Esophagus muscularis mucosa (tissue), 4 donors: Measurements from ENCODE around the gene LRSAM1. TPM values are rescaled to one million over a fixed set of nuclear protein-coding genes. Genes with fewer than 3 reads are reported as not detected.

Experiments used
- DNase-seq: peaks from one replicate; pipeline ENCODE4 v3.0.0-alpha.2; 2017; ENCODE audit errors: extremely low spot score
- H3K27ac ChIP-seq, 4 donors: fragments of 200-600 bp; sonication (generic); replicated peaks in 1 of 4; 1 replicate in 3 of 4; 2 replicates in 1 of 4; pipeline ENCODE4 v1.5.1; 2016 to 2019; ENCODE audit warnings: mild to moderate bottlenecking in 1 of 4
- H3K27me3 ChIP-seq, 4 donors: fragments of 200-600 bp; sonication (generic); one replicate each; pipeline versions ENCODE4 v1.5.1 to v1.6.0; 2016 to 2019
- H3K36me3 ChIP-seq, 4 donors: fragments of 200-600 bp; sonication (generic); one replicate each; pipeline ENCODE4 v1.5.1; 2016 to 2019
- H3K4me1 ChIP-seq, 4 donors: fragments of 200-600 bp; sonication (generic); one replicate each; pipeline ENCODE4 v1.5.1; 2016 to 2019
- H3K4me3 ChIP-seq, 4 donors: fragments of 200-600 bp; sonication (generic); 1 replicate in 2 of 4; 2 replicates in 2 of 4; pipeline ENCODE4 v1.5.1; 2016 to 2019; ENCODE audit warnings: mild to moderate bottlenecking in 4 of 4, moderate library complexity in 1 of 4
- H3K9me3 ChIP-seq, 4 donors: fragments of 200-600 bp; sonication (generic); 1 replicate in 3 of 4; 2 replicates in 1 of 4; pipeline ENCODE4 v1.5.1; 2016 to 2019
- EP300 ChIP-seq: sonication (generic); formaldehyde crosslinking; IDR thresholded peaks from one replicate; pipeline ENCODE4 v1.6.1; 2017; ENCODE audit warnings: antibody characterized with exemption
- POLR2A ChIP-seq: fragments of 450-650 bp; IDR thresholded peaks from one replicate; pipeline ENCODE4 v1.6.1; 2017; ENCODE audit warnings: antibody characterized with exemption, moderate library complexity, mild to moderate bottlenecking, low read depth
- POLR2AphosphoS5 ChIP-seq, 2 donors: sonication (generic); formaldehyde crosslinking; IDR thresholded peaks; one replicate each; pipeline ENCODE4 v1.6.1; 2017; ENCODE audit warnings: antibody characterized with exemption in 2 of 2
- WGBS: methylation state at CpG from one replicate; pipeline ENCODE4 v1.1.5; 2018; 5-methylcytosine and 5-hydroxymethylcytosine counted together
- intact Hi-C: fragments of 100-400 bp; cut with DNase I; formaldehyde crosslinking; loops from one replicate; pipeline ENCODE4 v1.15.1; 2023
- total RNA-seq, 4 donors: library from RNA; depleted of rRNA; stranded (reverse); fragments of >200 nt; gene quantifications; one replicate each; pipeline versions ENCODE4 v1.1.0 to v1.2.1, GENCODE V29; 2016
- TF ChIP-seq, protein P1 (sequence below), 3 experiments: fragments of 200-600 bp in 2 of 3; fragments of 450-650 bp in 1 of 3; sonication (generic) in 2 of 3; IDR thresholded peaks; one replicate each; pipeline ENCODE4 v1.5.1; 2017 to 2019; ENCODE audit warnings: antibody characterized with exemption in 3 of 3, mild to moderate bottlenecking in 2 of 3, moderate library complexity in 1 of 3

Gene LRSAM1
- total RNA-seq, 4 donors from 2014 or later: 13.6 to 26.2 (median 18.8) TPM

GRCh38 chr9:127405344-127406125 lies 45.8 kb upstream of the LRSAM1 start:
- Histone ChIP-seq H3K27me3 (no peaks in the 10 kb centered on the region), H3K4me1 (peaks cover 0 to 8% (median 0%) of the 10 kb centered on the region in 4 donors), H3K27ac (no peak overlapping the region), H3K9me3 (no peaks in the 10 kb centered on the region), H3K4me3 (no peak overlapping the region), H3K36me3 (peaks cover 12 to 80% (median 53%) of the 10 kb centered on the region in 4 donors)
- no peak for DNase-seq
- TF ChIP-seq, protein P1, sequence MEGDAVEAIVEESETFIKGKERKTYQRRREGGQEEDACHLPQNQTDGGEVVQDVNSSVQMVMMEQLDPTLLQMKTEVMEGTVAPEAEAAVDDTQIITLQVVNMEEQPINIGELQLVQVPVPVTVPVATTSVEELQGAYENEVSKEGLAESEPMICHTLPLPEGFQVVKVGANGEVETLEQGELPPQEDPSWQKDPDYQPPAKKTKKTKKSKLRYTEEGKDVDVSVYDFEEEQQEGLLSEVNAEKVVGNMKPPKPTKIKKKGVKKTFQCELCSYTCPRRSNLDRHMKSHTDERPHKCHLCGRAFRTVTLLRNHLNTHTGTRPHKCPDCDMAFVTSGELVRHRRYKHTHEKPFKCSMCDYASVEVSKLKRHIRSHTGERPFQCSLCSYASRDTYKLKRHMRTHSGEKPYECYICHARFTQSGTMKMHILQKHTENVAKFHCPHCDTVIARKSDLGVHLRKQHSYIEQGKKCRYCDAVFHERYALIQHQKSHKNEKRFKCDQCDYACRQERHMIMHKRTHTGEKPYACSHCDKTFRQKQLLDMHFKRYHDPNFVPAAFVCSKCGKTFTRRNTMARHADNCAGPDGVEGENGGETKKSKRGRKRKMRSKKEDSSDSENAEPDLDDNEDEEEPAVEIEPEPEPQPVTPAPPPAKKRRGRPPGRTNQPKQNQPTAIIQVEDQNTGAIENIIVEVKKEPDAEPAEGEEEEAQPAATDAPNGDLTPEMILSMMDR (IDR thresholded peaks at IDR 0.05): no peak
- no peak for TF ChIP-seq POLR2A
- no peak for TF ChIP-seq EP300
- TF ChIP-seq POLR2AphosphoS5 (IDR thresholded peaks at IDR 0.05): no peak
- 94% methylated on average over 16 of the region's 20 CpGs for WGBS
- intact Hi-C loops: no loop called here

DNA sequence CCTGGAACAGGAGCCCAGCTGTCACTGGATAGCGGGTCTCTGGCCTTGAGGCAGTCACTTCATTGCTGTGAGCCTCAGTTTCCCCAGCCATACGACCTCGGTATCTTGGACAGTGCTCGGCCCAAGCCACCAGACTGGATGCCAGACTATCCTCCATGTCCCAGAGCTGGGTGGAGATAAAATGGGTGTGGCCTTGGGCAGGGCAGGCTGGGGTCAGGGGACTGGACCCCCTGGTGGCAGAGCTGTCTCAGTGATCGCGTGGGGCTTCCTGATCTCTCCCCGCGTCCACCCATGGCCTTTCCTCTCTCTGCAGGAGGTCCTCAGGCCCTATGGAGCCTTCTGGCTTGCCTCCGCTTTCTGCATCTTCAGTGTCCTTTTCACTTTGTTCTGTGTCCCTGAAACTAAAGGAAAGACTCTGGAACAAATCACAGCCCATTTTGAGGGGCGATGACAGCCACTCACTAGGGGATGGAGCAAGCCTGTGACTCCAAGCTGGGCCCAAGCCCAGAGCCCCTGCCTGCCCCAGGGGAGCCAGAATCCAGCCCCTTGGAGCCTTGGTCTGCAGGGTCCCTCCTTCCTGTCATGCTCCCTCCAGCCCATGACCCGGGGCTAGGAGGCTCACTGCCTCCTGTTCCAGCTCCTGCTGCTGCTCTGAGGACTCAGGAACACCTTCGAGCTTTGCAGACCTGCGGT lies 44.4 kb upstream of the LRSAM1 start:
- Histone ChIP-seq H3K27me3 (no peaks in the 10 kb centered on the region), H3K4me3 (no peak overlapping the region), H3K27ac (no peak overlapping the region), H3K9me3 (no peaks in the 10 kb centered on the region), H3K4me1 (peaks cover 0 to 8% (median 0%) of the 10 kb centered on the region in 4 donors), H3K36me3 (peaks cover 12 to 66% (median 43%) of the 10 kb centered on the region in 4 donors)
- intact Hi-C loops: no loop called here
- no peak for DNase-seq
- WGBS: 90% methylated on average over 12 of the region's 13 CpGs
- TF ChIP-seq, protein P1 (IDR thresholded peaks at IDR 0.05): no peak
- TF ChIP-seq EP300: no peak
- TF ChIP-seq POLR2AphosphoS5 (IDR thresholded peaks at IDR 0.05): no peak
- no peak for TF ChIP-seq POLR2A

DNA sequence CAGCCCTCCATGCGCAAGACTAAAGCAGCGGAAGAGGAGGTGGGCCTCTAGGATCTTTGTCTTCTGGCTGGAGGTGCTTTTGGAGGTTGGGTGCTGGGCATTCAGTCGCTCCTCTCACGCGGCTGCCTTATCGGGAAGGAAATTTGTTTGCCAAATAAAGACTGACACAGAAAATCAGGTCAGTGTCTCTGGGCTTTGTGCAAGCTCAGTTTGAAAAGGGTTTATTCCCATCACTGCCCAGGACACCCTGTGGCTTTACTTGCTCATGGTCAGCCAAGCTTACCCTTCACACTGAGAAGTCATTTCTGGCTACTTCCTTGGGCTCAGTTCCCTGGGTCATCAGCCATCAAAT lies 43.8 kb upstream of the LRSAM1 start:
- 89% methylated on average over 6 of the region's 6 CpGs for WGBS

DNA sequence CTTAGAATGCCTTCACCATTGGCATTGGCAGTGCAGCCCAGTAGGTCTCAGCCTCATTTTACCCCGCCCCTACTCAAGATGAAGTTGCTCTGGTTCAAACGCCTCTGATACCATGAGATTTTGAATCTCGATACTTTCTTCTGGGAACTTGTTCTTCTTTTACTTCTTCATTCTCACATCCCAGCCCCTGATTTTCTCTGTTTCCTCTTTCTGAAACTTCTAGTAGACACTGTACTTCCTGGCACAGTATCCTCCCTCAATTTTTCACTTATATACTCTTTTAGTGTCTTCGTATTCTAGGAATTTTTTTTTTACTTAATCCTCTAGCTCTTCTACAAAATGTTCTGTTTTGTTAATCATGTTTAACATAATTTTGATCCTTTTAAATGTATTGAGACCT lies 40.2 kb upstream of the LRSAM1 start:
- Histone ChIP-seq H3K27ac (no peak overlapping the region), H3K9me3 (no peaks in the 10 kb centered on the region), H3K27me3 (no peaks in the 10 kb centered on the region), H3K4me1 (peaks cover 0 to 9% (median 8%) of the 10 kb centered on the region in 4 donors), H3K36me3 (peaks cover 0 to 24% (median 12%) of the 10 kb centered on the region in 4 donors), H3K4me3 (no peak overlapping the region)
- intact Hi-C loops: no loop called here
- TF ChIP-seq EP300: no peak
- TF ChIP-seq, protein P1 (IDR thresholded peaks at IDR 0.05): no peak
- no peak for TF ChIP-seq POLR2A
- no peak for TF ChIP-seq POLR2AphosphoS5 (IDR thresholded peaks at IDR 0.05)
- no peak for DNase-seq
- WGBS: 75% methylated on average over 4 of the region's 4 CpGs

More for the DNA sequence above, 43.8 kb upstream of the LRSAM1 start:
- intact Hi-C loops: no loop called here
- H3K9me3 ChIP-seq: no peaks in the 10 kb centered on the region
- no peak for DNase-seq
- no peaks in the 10 kb centered on the region for H3K27me3 ChIP-seq
- H3K36me3 ChIP-seq: peaks cover 12 to 61% (median 40%) of the 10 kb centered on the region in 4 donors
- TF ChIP-seq EP300: no peak
- no peak for TF ChIP-seq POLR2AphosphoS5 (IDR thresholded peaks at IDR 0.05)
- TF ChIP-seq, protein P1 (IDR thresholded peaks at IDR 0.05): no peak
- TF ChIP-seq POLR2A: no peak
- peaks cover 0 to 8% (median 0%) of the 10 kb centered on the region in 4 donors for H3K4me1 ChIP-seq
- H3K4me3 ChIP-seq: no peak overlapping the region
- H3K27ac ChIP-seq: no peak overlapping the region
